NCI-H460 (cell line): ENCODE results near the gene LYZ. TPM values are rescaled to one million over a fixed set of nuclear protein-coding genes. Genes with fewer than 3 reads are reported as not detected.
"Not testable (repeated sequence)": the region's sequence is repeated elsewhere in the genome, so short reads cannot be mapped to it uniquely, and the experiment has no call there.

Experiments
- DNase-seq: peaks from one replicate; pipeline ENCODE4 v3.0.0-alpha.2; 2016; ENCODE audit warnings: low read depth; ENCODE audit errors: extremely low read depth
- polyA plus RNA-seq: library from polyadenylated mRNA; depleted of rRNA; stranded (reverse); fragments of >200 nt; gene quantifications from 2 replicates; pipeline ENCODE4 v1.2.3, GENCODE V29; 2014; cell fraction: nucleus; rRNA removed
- total RNA-seq: library from RNA; depleted of rRNA; stranded (reverse); fragments of >200 nt; shearing (Covaris generic); gene quantifications from 2 replicates; pipeline ENCODE4 v1.2.3, GENCODE V29; 2014; rRNA removed

Gene LYZ
- 0.57 TPM in 1 of 2 replicates, not detected in the other for total RNA-seq
- polyA plus RNA-seq: not detected in 2 replicates

DNA sequence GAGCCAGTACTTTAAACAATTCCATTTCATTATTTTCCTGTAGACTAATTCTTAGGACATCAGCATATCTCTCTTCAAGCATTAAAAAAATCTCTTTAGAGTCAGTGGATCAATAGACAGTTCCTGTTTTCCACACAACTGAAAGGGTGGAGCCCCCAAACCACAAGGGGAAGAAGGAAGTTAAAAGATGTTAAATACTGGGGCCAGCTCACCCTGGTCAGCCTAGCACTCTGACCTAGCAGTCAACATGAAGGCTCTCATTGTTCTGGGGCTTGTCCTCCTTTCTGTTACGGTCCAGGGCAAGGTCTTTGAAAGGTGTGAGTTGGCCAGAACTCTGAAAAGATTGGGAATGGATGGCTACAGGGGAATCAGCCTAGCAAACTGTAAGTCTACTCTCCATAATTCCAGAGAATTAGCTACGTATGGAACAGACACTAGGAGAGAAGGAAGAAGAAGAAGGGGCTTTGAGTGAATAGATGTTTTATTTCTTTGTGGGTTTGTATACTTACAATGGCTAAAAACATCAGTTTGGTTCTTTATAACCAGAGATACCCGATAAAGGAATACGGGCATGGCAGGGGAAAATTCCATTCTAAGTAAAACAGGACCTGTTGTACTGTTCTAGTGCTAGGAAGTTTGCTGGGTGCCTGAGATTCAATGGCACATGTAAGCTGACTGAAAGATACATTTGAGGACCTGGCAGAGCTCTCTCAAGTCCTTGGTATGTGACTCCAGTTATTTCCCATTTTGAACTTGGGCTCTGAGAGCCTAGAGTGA is at the start of gene LYZ:
TSS of gene LYZ (plus strand) at position 220 of the 777 bp plus-strand sequence. CDS start at position 248, 28 bp downstream.
- no peak for DNase-seq

DNA sequence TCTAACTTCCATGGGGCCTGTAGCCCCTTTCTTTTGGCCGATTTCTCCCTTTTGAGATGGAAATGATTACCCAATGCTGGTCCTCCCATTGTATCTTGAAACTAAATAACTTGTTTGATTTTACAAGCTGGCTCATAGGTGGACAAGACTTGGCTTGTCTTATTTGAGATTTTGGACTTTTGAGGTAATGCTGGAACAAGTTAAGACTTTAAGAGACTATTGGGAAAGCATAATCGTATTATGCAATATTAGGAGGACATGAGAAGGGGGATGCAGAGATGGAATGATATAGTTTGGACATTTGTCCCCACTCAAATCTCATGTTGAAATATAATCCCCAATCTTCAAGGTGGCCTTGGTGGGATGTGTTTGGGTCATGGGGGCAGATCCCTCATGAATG is 49.2 kb upstream of the LYZ start:
- no peak for DNase-seq

- DNase-seq: no peak
Measured at GRCh38 chr12:69304284-69304683, 43.9 kb upstream of the LYZ start.

DNA sequence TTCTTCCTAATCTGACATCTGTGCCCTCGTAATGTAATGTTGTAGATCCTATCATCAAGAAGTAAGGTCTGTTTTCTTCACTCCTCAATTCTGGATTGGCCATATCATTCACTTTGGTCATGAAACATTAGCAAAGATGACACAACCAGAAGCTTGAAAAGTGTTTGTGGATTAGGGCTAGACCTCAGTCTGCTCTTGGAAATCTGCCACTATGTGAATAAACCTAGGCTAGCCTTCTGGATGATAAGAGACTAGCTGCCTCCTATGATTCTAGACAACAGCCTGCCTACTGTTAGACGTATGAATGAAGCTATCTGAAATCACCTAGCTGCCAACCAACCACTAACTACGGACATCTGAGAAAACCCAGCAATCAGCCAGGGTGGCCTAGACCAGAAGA is 38.7 kb upstream of the LYZ start:
- DNase-seq: no peak

DNA sequence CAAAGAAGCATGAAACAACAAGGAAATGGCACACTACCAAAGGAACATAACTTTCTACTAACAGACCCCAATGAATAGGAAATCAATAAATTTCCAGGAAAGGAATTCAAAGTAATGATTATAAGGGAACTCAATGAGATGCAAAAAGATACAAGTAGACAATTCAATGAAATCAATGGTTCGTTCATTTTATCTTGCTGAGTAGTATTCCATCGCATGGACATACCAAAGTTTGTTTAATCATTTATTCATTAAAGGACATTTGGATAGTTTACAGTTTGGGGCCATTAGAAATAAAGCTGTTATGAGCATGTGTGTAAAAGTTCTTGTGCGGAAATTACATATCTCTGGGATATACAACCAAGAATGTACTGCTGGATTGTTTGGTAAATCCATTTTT is 35.0 kb upstream of the LYZ start:
- no peak for DNase-seq

DNA sequence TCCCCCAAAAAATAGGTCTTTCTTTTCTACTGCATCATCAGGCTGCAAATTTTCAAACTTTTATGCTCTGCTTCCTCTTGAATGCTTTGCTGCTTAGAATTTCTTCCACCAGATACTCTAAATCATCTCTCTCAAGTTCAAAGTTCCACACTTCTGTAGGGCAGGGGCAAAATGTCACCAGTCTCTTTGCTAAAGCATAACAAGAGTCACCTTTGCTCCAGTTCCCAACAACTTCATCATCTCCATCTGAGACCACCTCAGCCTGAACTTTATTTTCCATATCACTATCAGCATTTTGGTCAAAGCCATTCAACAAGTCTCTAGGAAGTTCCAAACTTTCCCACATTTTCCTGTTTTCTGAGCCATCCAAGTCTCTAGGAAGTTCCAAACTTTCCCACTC is 31.4 kb upstream of the LYZ start:
- not testable (repeated sequence) for DNase-seq

- DNase-seq: not testable (repeated sequence)
Measured at GRCh38 chr12:69317233-69317632, 30.9 kb upstream of the LYZ start.

- no peak for DNase-seq
Measured at GRCh38 chr12:69318225-69318624, 30.0 kb upstream of the LYZ start.

GRCh38 chr12:69321351-69321750 is 26.8 kb upstream of the LYZ start:
- DNase-seq: no peak

- no peak for DNase-seq
Measured at GRCh38 chr12:69324797-69325466, 23.2 kb upstream of the LYZ start.

- DNase-seq: no peak
Measured at GRCh38 chr12:69328426-69328825, 19.8 kb upstream of the LYZ start.

DNA sequence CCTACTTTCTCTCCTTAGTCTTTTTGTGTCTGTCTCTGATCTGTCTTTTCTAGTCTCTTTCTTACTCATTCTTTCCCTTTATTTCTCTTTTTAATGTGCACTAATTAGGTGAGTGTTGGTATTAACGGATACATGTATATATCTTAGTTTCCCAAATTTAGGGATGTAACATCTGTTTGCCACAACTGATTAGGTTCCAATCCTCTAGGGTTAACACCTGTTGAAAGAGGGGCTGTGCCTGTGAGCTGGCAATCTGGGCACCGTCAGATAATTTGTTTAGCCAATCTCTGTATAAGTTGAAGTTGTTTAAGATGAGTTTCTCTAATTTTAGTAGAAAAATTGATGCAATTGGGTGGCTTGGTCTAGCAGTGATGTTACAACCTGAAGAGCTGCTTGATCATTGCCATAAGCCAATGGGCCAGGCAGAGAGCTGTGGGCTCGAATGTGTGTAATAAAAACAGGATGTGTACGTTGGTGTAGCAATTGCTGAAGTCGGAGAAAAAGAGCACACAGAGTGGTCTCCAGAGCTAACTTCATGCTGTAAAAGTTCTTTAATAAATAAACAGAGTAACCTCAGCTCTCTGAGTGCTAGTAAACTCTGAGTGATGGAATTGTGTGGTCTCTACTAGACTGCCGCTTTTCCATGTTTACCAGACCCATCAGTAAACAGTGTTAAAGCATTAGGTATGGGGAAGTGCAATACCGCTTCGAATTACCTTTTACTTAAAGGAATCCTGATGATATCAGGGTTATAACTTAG is 18.3 kb upstream of the LYZ start:
- DNase-seq: no peak

DNA sequence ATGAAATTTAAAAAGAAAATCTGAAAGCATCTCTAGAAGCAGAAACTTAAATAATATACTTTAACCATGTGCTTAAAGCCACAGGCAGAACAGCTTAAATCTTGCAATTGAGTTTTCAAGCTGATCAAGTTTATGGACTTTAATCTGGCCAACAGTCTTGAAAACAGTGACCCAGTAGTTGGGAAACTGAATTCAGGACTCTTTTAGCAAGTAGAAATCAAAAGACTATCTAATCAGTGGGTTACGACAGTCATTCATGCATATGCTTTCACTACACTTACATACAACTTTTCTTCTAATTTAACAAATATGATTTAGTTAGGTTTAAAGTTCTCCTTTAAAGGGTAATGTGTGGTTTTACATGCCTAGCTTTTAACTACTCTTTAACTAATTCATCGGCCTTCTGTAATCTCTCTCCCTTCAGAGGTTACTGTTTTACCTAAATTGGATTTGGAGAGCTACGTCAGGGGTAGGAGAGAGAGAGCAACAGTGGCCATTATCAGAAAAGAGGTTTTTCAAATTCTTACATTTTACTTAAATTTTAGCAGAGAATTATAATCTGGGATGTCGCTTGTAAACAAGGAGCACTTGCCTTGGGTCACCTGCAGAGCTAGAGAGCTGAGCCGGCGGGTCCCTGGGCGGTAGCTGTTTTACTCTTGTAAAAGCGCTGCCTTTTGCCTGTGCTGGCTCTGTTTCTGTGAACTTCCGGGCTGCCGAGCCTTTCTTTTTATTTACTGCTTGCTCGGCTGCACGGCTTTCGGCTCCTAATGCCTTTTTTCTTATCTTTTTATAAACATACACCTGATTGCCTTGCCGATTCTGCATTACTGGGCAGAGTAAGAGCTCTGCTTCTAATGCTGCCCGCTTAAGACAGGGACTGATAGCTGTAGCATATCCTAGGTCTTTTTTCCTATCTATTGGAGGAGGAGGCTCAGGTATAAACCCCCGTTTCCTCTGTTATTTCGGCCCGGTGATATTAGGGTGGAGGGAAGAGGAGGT is 17.4 kb upstream of the LYZ start:
- no peak for DNase-seq

- no peak for DNase-seq
Measured at GRCh38 chr12:69331519-69331908, 16.7 kb upstream of the LYZ start.

- DNase-seq: no peak
Measured at GRCh38 chr12:69331909-69332684, 16.1 kb upstream of the LYZ start.

DNA sequence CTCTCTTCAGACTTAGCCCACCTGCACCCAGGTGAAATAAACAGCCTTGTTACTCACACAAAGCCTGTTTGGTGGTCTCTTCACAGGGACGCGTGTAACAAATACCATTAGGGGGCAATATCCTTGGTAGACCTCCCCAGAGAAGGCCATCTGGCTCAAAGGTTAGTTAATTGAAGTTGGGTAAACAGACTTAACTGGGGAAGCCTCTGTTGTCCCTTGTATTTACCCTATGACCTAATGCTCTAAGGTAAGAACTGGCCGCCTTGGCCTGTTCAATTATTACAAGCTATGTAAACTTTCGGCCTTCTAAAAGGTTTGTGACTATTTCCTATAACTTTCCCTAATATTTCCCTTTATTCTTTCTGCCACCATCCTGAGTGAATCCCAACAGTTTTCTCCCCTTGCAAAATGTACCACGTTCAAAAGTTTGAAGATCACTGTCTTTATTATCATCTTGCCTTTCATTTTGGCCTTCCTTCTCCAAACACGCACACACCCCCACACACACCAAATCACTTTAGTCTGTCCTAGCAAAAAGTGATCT is 15.3 kb upstream of the LYZ start:
- DNase-seq: no peak

GRCh38 chr12:69334158-69334557 is 14.0 kb upstream of the LYZ start:
- no peak for DNase-seq

- DNase-seq: no peak
Measured at GRCh38 chr12:69337311-69338090, 10.7 kb upstream of the LYZ start.
